GM13976 (cell line): ENCODE results near the gene COL28A1.

Source experiments
- DNase-seq: peaks from one replicate; pipeline ENCODE4 v3.0.0; 2012; ENCODE audit warnings: low spot score
- in situ Hi-C: fragments of 300-500 bp; cut with MboI; formaldehyde crosslinking; loops from one replicate; pipeline ENCODE4 v1.12.0; 2022; ENCODE audit warnings: low sequenced_read_pairs, mixed read lengths, inconsistent platforms; ENCODE audit not compliant: unreplicated experiment
- TF ChIP-seq, protein P1 (sequence below): IDR thresholded peaks from 2 replicates; pipeline ENCODE4 v1.5.1; 2012; ENCODE audit warnings: borderline replicate concordance, mild to moderate bottlenecking; ENCODE audit not compliant: insufficient read depth; ENCODE audit errors: extremely low read depth, missing control alignments, control extremely low read depth

The COL28A1 gene

DNA sequence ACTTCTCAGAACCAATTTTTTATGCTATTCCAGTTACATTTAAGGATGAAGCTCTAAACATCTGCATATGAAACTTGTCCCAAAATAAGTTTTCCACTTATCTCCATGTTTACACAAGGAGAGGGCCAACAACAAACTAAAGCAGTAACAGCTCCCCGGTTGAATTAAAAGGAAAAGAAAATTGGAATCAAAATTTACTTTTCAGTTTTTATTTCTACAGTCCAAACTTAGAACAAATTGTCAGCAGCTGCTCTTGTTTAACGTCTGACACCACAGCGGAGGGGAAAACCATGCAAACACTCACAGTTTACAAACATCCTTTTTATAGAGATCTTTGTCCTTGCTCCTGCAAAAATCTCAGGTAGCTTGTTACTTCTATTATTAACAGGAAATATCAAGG lies 101.3 kb downstream of the COL28A1 start:
- TF ChIP-seq, protein P1, sequence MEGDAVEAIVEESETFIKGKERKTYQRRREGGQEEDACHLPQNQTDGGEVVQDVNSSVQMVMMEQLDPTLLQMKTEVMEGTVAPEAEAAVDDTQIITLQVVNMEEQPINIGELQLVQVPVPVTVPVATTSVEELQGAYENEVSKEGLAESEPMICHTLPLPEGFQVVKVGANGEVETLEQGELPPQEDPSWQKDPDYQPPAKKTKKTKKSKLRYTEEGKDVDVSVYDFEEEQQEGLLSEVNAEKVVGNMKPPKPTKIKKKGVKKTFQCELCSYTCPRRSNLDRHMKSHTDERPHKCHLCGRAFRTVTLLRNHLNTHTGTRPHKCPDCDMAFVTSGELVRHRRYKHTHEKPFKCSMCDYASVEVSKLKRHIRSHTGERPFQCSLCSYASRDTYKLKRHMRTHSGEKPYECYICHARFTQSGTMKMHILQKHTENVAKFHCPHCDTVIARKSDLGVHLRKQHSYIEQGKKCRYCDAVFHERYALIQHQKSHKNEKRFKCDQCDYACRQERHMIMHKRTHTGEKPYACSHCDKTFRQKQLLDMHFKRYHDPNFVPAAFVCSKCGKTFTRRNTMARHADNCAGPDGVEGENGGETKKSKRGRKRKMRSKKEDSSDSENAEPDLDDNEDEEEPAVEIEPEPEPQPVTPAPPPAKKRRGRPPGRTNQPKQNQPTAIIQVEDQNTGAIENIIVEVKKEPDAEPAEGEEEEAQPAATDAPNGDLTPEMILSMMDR, result no peak
- DNase-seq, result no peak
- in situ Hi-C loops, result loop anchor here (25.0 kb wide), 1 partner anchor 778 kb away; no protein-coding TSS in a partner anchor

DNA sequence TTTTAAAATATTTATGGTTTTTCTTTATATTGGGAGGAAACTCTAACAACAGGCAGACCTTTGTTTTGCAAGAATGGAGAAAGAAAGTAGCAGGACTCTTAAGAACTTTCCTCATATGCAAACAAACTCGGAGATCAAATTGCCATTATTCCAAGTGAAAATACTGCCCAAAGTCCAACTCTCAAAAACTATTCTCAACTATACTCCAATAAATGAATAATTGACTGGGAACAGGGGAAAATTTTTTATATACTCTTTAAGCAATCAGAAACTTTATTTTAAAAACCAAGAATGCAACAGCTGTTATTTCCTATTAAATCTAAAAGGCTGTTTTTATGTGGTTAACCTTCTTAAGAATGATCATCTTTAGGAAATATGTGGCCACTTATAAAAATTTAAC lies 101.9 kb downstream of the COL28A1 start:
- TF ChIP-seq, protein P1, result no peak
- in situ Hi-C loops, result loop anchor here (25.0 kb wide), 1 partner anchor 778 kb away; no protein-coding TSS in a partner anchor
- DNase-seq, result no peak

DNA sequence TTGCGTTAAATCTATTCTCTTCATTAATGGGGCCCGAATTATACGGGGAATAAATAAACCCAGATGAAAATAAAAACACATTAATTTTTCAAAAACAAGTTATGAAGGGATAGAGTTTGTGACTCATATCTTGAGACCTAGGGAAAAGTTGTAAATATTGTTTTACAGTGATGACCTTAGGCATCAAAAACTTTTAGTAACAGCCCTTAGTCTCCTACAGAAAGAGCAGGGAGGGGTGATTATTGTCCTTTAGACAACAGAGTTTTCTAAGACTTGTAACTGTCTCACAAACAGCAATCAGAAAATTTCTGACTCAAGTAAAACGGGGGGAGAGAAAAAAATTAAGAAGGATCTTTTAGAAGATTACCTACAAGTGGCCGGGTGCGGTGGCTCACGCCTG lies 102.7 kb downstream of the COL28A1 start:
- in situ Hi-C loops, result loop anchor here (25.0 kb wide), 1 partner anchor 779 kb away; no protein-coding TSS in a partner anchor

DNA sequence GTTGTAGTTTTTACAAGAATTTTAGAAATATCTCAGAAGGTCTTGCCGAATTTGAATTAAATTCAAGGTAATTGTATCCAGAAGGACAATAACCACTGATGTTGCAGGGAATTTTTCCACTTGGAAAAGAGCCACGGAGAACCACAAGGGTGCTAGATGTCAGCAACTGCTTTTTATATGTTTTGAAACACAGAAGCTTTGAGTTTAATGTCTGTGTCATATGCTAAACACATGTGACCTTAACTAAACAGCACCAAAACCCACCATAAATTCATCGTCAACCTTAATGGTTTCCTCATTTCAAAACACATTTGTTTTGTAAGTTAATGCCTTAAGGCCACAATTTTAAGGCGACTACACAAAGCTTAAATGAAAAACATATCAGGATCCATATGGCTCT lies 106.9 kb downstream of the COL28A1 start:
- no peak for DNase-seq
- TF ChIP-seq, protein P1, result no peak
- in situ Hi-C loops, result loop anchor here (10.0 to 25.0 kb wide), 2 partner anchors 126 to 783 kb away; no protein-coding TSS in a partner anchor

More for the DNA sequence above, 102.7 kb downstream of the COL28A1 start:
- TF ChIP-seq, protein P1, result no peak
- no peak for DNase-seq

DNA sequence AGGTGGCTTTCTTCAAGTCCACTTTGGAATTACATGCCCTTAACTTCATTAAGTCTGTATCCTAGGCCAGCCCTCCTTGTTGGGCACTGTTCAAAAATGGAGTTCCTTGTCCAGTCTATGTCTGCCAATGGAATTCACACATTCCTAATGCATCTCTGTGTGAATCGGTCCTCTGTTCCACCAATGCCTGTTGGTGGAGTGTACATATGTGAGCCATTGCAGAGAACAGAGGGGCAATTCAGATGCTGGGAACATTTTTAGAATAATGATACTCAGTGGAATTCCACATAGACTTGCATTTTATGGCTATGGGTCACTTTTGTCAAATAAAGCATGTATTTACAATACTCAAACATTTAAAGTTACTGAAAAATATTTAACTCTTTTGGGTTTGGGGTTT lies 108.3 kb downstream of the COL28A1 start:
- TF ChIP-seq, protein P1, result no peak
- DNase-seq, result no peak
- in situ Hi-C loops, result loop anchor here (10.0 to 25.0 kb wide), 2 partner anchors 127 to 785 kb away; no protein-coding TSS in a partner anchor

DNA sequence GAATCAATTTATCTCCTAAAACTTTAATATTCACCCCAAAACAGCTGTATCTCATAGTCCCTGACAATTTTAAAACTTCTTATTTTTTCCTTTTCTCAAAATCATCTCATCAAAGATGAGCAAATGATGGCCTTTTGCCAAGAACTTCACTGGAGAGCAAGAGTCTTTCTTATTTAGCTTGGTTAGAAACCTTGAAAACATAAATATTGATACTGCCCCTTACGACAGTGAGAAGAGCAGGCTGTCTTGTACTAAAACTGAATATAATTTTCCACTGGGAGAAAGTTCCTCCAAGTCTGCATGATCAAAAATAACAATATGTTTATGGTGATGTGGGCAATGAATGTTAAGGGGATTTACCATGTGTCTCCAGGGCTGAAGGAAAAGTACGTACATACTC lies 109.0 kb downstream of the COL28A1 start:
- no peak for DNase-seq
- TF ChIP-seq, protein P1, result no peak
- in situ Hi-C loops, result loop anchor here (10.0 to 25.0 kb wide), 2 partner anchors 128 to 786 kb away; no protein-coding TSS in a partner anchor
